ENCODE data around the gene CCDC170. TPM values are rescaled to one million over a fixed set of nuclear protein-coding genes. Genes with fewer than 3 reads are reported as not detected.

The CCDC170 gene
- total and polyA plus RNA-seq, 5 donors from 2014 or later = not detected

DNA sequence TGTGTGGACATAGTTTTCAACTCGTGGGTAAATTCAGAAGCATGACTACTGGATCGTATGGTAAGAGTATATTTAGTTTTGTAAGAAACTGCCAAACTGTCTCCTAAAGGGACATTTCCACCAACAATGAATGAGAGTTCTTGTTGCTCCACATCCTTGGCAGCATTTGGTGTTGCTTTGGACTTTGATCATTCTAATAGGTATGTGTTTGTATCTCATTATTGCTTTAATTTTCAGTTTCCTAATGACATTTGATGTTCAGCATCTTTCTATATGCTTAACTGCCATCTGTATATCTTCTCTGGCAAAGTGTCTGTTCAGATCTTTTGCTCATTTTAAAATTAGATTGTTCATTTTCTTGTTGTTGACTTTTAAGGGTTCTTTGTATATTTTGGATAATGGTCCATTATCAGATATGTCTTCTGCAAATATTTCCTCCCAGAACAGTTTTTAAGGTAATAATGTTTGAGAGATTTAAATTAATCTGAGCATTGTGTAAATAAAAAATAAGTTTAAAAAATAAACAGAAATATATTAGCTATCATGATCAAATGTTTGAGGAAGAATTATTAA, 138.7 kb downstream of the CCDC170 start:
- Histone ChIP-seq H3K9me3 (ENCODE audit: control insufficient read depth in 2 of 2, low read length in 2 of 2) (no peaks in the 10 kb centered on the region), H3K4me3 (ENCODE audit: low read depth, low read length) (no peak overlapping the region), H3K36me3 (ENCODE audit: control insufficient read depth, insufficient read depth, low read length) (no peaks in the 10 kb centered on the region), H3K27me3 (ENCODE audit: control insufficient read depth, insufficient read depth, low read length) (peaks cover 3% of the 10 kb centered on the region), H3K4me1 (ENCODE audit: control insufficient read depth, insufficient read depth, low read length, poor library complexity, severe bottlenecking) (no peaks in the 10 kb centered on the region), H3K27ac (ENCODE audit: insufficient read depth, low read length, poor library complexity, severe bottlenecking) (no peak overlapping the region)
- Mint-ChIP-seq H3K36me3 (no peaks in the 10 kb centered on the region), H3K4me1 (peaks cover 0 to 2% (median 0%) of the 10 kb centered on the region in 4 donors), H3K9me3 (peaks cover 0 to 2% (median 0%) of the 10 kb centered on the region in 7 donors), H3K4me3 (no peak overlapping the region), H3K27me3 (peaks cover 6% of the 10 kb centered on the region), H3K27ac (no peak overlapping the region)
- no peak for ATAC-seq (ENCODE audit: low read depth in 2 of 2)
- no peak for DNase-seq

DNA sequence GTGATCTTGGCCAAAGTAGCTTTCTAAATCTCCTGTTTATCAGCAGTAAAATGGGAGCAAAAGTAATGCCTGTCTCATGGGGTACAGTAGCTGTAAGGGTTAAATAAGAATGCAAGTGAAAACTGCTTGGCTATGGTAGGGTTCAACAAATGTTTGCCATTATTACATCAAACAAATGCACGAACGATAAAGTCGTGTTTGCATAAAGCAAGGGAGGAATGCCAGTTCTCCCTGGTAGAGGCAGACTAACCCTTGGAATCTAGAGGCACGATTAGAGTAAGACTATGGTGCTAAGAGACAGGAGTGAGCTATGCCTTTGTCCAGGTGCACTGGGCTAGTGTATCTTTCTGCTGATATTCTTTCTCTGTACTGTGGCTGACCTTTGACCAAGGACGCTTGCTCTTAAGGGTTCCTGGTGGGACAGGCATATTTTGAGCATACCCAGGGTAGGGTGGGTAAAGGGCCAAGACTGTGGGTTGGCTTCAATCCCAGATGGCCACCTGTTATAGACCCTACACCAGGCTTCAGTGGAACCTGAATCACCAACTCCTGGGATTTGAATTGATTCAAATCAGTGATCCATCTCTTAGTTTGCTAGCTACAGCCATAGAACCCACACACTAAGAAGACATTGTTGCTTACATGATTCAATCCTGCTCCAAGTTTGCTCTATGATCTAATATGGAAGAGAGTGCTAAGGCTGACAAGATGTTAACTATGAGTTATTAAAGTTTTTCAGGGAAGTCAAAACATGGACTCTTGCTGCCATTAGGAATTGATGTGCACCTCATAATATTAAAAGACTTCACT, 139.9 kb downstream of the CCDC170 start:
- peaks cover 0 to 6% of the 10 kb centered on the region in 2 experiments for H3K9me3 ChIP-seq (ENCODE audit: control insufficient read depth in 2 of 2, low read length in 2 of 2)
- ATAC-seq (ENCODE audit: low read depth in 2 of 2) = no peak
- H3K36me3 ChIP-seq (ENCODE audit: control insufficient read depth, insufficient read depth, low read length) = no peaks in the 10 kb centered on the region
- Mint-ChIP-seq H3K4me1 (no peaks in the 10 kb centered on the region), H3K9me3 (peaks cover 0 to 7% (median 2%) of the 10 kb centered on the region in 7 donors), H3K27ac (no peak overlapping the region), H3K4me3 (no peak overlapping the region), H3K36me3 (no peaks in the 10 kb centered on the region), H3K27me3 (peaks cover 6% of the 10 kb centered on the region)
- DNase-seq = no peak
- peaks cover 3% of the 10 kb centered on the region for H3K27me3 ChIP-seq (ENCODE audit: control insufficient read depth, insufficient read depth, low read length)
- no peak overlapping the region for H3K4me3 ChIP-seq (ENCODE audit: low read depth, low read length)
- H3K27ac ChIP-seq (ENCODE audit: insufficient read depth, low read length, poor library complexity, severe bottlenecking) = no peak overlapping the region
- H3K4me1 ChIP-seq (ENCODE audit: control insufficient read depth, insufficient read depth, low read length, poor library complexity, severe bottlenecking) = no peaks in the 10 kb centered on the region

DNA sequence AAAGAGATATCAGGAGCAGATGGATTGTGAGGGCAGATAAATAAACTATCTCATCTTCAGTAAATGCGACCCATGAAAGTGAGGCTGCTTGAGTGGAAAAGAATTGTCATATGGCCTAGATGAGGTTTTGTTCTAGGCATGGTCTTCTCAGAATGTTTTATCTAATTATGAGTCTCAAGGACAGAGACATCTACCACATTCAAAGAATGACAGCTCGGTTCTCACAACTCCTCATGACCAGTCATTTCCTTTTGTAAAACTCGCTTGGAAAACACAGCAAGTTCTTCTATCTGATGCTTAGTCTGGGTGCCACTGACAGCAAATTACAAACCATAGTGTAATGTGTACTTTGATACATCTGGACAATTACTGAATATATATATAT, 140.5 kb downstream of the CCDC170 start:
- H3K4me3 Mint-ChIP-seq = no peak overlapping the region
- Histone ChIP-seq H3K27me3 (ENCODE audit: control insufficient read depth, insufficient read depth, low read length) (peaks cover 3% of the 10 kb centered on the region), H3K9me3 (ENCODE audit: control insufficient read depth in 2 of 2, low read length in 2 of 2) (peaks cover 0 to 6% of the 10 kb centered on the region in 2 experiments), H3K4me3 (ENCODE audit: low read depth, low read length) (no peak overlapping the region), H3K36me3 (ENCODE audit: control insufficient read depth, insufficient read depth, low read length) (no peaks in the 10 kb centered on the region), H3K27ac (ENCODE audit: insufficient read depth, low read length, poor library complexity, severe bottlenecking) (no peak overlapping the region), H3K4me1 (ENCODE audit: control insufficient read depth, insufficient read depth, low read length, poor library complexity, severe bottlenecking) (no peaks in the 10 kb centered on the region)
- no peaks in the 10 kb centered on the region for H3K4me1 Mint-ChIP-seq
- H3K27me3 Mint-ChIP-seq = peaks cover 6% of the 10 kb centered on the region
- H3K27ac Mint-ChIP-seq = no peak overlapping the region
- H3K36me3 Mint-ChIP-seq = no peaks in the 10 kb centered on the region
- DNase-seq (no peak), ATAC-seq (ENCODE audit: low read depth in 2 of 2) (no peak)
- H3K9me3 Mint-ChIP-seq = peaks cover 0 to 7% (median 2%) of the 10 kb centered on the region in 7 donors

DNA sequence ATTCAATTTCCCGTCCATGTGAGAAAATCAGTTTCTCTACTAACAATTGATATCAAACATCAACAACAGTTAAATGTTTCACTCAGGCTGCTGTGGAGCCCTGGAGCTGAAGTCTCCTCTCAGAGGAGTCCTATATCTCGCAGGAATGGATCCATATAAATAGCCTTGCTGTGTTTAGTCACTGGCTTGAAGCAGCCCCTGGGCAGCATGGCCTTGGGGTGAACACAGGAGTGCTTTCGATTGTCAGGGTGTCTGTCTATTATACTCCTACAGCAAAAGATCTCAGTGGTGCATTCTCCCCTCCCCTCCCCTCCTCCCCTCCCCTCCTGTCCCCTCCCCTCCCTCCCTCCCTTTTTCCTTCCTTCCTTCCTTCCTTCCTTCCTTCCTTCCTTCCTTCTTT, 141.9 kb downstream of the CCDC170 start:
- peaks cover 3% of the 10 kb centered on the region for H3K27me3 ChIP-seq (ENCODE audit: control insufficient read depth, insufficient read depth, low read length)
- H3K27ac Mint-ChIP-seq = no peak overlapping the region
- ATAC-seq (ENCODE audit: low read depth in 2 of 2) (no peak), DNase-seq (no peak)
- H3K9me3 ChIP-seq (ENCODE audit: control insufficient read depth in 2 of 2, low read length in 2 of 2) = peaks cover 0 to 6% of the 10 kb centered on the region in 2 experiments
- no peak overlapping the region for H3K4me3 ChIP-seq (ENCODE audit: low read depth, low read length)
- H3K27me3 Mint-ChIP-seq = peaks cover 6% of the 10 kb centered on the region
- no peak overlapping the region for H3K4me3 Mint-ChIP-seq
- H3K36me3 ChIP-seq (ENCODE audit: control insufficient read depth, insufficient read depth, low read length) = no peaks in the 10 kb centered on the region
- no peaks in the 10 kb centered on the region for H3K4me1 ChIP-seq (ENCODE audit: control insufficient read depth, insufficient read depth, low read length, poor library complexity, severe bottlenecking)
- H3K27ac ChIP-seq (ENCODE audit: insufficient read depth, low read length, poor library complexity, severe bottlenecking) = no peak overlapping the region
- no peaks in the 10 kb centered on the region for H3K4me1 Mint-ChIP-seq
- H3K36me3 Mint-ChIP-seq = no peaks in the 10 kb centered on the region
- H3K9me3 Mint-ChIP-seq = peaks cover 0 to 7% (median 1%) of the 10 kb centered on the region in 7 donors

DNA sequence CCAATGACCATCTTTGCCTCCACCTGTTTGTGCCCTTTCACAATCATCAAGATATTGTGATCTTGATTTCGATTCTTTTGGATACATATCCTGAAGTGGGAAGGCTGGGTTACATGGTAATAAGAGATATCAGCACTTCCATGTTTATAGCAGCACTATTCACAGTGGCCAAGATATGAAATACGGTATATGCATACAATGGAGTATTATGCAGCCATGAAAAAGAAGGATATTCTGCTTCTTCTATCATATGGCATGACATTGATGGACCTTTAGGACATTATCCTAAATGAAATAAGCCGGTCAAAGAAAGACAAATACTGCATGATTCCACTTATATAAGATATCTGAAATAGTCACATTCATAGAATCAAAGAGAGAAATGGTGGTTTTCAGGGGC, 144.0 kb downstream of the CCDC170 start:
- Histone ChIP-seq H3K27me3 (ENCODE audit: control insufficient read depth, insufficient read depth, low read length) (peaks cover 3% of the 10 kb centered on the region), H3K4me1 (ENCODE audit: control insufficient read depth, insufficient read depth, low read length, poor library complexity, severe bottlenecking) (no peaks in the 10 kb centered on the region), H3K36me3 (ENCODE audit: control insufficient read depth, insufficient read depth, low read length) (no peaks in the 10 kb centered on the region), H3K4me3 (ENCODE audit: low read depth, low read length) (no peak overlapping the region), H3K27ac (ENCODE audit: insufficient read depth, low read length, poor library complexity, severe bottlenecking) (no peak overlapping the region), H3K9me3 (ENCODE audit: control insufficient read depth in 2 of 2, low read length in 2 of 2) (peaks cover 0 to 6% of the 10 kb centered on the region in 2 experiments)
- Mint-ChIP-seq H3K9me3 (peaks cover 0 to 10% (median 2%) of the 10 kb centered on the region in 7 donors), H3K4me1 (no peaks in the 10 kb centered on the region), H3K36me3 (no peaks in the 10 kb centered on the region), H3K27me3 (peaks cover 6% of the 10 kb centered on the region), H3K27ac (no peak overlapping the region), H3K4me3 (no peak overlapping the region)
- ATAC-seq (ENCODE audit: low read depth in 2 of 2) = no peak
- DNase-seq = no peak

DNA sequence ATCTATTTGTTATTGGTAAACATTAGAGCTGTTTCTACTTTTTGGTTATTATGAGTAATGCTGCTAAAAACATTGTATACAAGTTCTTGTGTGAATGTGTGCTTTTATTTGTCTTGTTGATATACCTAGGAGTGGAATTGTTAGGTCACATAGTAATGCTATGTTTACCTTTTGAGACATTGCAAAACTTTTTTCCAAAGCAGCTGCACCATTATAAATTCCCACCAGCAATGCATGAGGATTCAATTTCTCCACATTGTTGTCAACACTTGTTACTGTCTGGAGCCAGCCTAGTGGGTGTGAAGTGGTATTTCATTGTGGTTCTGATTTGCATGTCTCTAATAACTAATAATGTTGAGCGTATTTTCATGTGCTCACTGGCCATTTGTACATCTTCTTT, 145.9 kb downstream of the CCDC170 start:
- H3K4me1 Mint-ChIP-seq = no peaks in the 10 kb centered on the region
- no peaks in the 10 kb centered on the region for H3K36me3 Mint-ChIP-seq
- ATAC-seq (ENCODE audit: low read depth in 2 of 2) = no peak
- Histone ChIP-seq H3K4me1 (ENCODE audit: control insufficient read depth, insufficient read depth, low read length, poor library complexity, severe bottlenecking) (no peaks in the 10 kb centered on the region), H3K9me3 (ENCODE audit: control insufficient read depth in 2 of 2, low read length in 2 of 2) (peaks cover 0 to 6% of the 10 kb centered on the region in 2 experiments), H3K36me3 (ENCODE audit: control insufficient read depth, insufficient read depth, low read length) (no peaks in the 10 kb centered on the region), H3K4me3 (ENCODE audit: low read depth, low read length) (no peak overlapping the region), H3K27me3 (ENCODE audit: control insufficient read depth, insufficient read depth, low read length) (no peaks in the 10 kb centered on the region), H3K27ac (ENCODE audit: insufficient read depth, low read length, poor library complexity, severe bottlenecking) (no peak overlapping the region)
- no peaks in the 10 kb centered on the region for H3K27me3 Mint-ChIP-seq
- peaks cover 0 to 10% (median 2%) of the 10 kb centered on the region in 7 donors for H3K9me3 Mint-ChIP-seq
- H3K27ac Mint-ChIP-seq = no peak overlapping the region
- no peak for DNase-seq
- H3K4me3 Mint-ChIP-seq = no peak overlapping the region

DNA sequence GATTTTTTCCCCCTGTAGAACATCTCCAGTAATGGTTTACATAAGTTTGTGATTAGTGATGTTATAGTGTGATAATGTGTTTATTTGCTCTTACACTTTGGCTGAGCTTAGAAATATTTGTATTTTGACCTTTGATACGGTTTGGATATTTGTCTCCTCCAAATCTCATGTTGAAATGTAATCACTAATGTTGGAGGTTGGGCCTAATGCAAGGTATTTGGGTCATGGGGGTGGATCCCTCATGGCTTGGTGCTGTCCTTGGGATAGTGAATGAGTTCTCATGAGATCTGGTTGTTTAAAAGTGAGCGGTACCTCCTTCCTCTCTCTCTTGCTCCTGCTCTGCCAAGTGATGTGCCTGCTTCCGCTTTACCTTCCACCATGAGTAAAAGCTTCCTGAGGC, 147.2 kb downstream of the CCDC170 start:
- DNase-seq = no peak
- H3K27me3 Mint-ChIP-seq = peaks cover 8% of the 10 kb centered on the region
- peaks cover 0 to 10% (median 5%) of the 10 kb centered on the region in 7 donors for H3K9me3 Mint-ChIP-seq
- no peak overlapping the region for H3K4me3 ChIP-seq (ENCODE audit: low read depth, low read length)
- H3K36me3 Mint-ChIP-seq = no peaks in the 10 kb centered on the region
- H3K9me3 ChIP-seq (ENCODE audit: control insufficient read depth in 2 of 2, low read length in 2 of 2) = peaks cover 0 to 6% of the 10 kb centered on the region in 2 experiments
- H3K36me3 ChIP-seq (ENCODE audit: control insufficient read depth, insufficient read depth, low read length) = no peaks in the 10 kb centered on the region
- H3K27me3 ChIP-seq (ENCODE audit: control insufficient read depth, insufficient read depth, low read length) = no peaks in the 10 kb centered on the region
- no peak overlapping the region for H3K4me3 Mint-ChIP-seq
- no peak overlapping the region for H3K27ac ChIP-seq (ENCODE audit: insufficient read depth, low read length, poor library complexity, severe bottlenecking)
- no peaks in the 10 kb centered on the region for H3K4me1 ChIP-seq (ENCODE audit: control insufficient read depth, insufficient read depth, low read length, poor library complexity, severe bottlenecking)
- no peaks in the 10 kb centered on the region for H3K4me1 Mint-ChIP-seq
- no peak for ATAC-seq (ENCODE audit: low read depth in 2 of 2)
- no peak overlapping the region for H3K27ac Mint-ChIP-seq
